GM19023 (cell line): ENCODE results near the gene PHLDB2.

Experiments
- ATAC-seq: cut with Tn5 transposase; IDR thresholded peaks from one replicate; pipeline ENCODE4 v1.9.1; 2021; ENCODE audit warnings: mild to moderate bottlenecking, moderate library complexity; ENCODE audit not compliant: unreplicated experiment

The PHLDB2 gene

DNA sequence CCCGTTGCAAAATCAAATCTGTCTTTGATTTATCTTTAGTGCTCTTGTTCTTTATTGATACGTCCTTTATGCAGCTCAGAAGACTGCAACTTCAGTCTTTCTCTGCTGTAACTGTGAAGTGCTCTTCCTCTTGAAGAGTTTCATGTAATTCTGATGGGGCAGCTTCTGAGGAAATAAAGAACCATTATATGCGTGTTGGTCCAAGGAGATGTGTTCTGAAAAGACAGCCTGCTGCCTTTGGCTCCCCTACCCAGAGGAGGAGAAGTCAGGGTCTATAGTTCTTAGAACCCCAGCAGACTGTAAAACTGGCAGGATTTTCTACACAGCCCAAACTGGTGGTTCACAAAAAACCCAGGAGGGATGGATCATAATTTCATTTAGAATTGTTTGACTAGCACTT lies 97.4 kb downstream of the PHLDB2 start:
- no peak for ATAC-seq

DNA sequence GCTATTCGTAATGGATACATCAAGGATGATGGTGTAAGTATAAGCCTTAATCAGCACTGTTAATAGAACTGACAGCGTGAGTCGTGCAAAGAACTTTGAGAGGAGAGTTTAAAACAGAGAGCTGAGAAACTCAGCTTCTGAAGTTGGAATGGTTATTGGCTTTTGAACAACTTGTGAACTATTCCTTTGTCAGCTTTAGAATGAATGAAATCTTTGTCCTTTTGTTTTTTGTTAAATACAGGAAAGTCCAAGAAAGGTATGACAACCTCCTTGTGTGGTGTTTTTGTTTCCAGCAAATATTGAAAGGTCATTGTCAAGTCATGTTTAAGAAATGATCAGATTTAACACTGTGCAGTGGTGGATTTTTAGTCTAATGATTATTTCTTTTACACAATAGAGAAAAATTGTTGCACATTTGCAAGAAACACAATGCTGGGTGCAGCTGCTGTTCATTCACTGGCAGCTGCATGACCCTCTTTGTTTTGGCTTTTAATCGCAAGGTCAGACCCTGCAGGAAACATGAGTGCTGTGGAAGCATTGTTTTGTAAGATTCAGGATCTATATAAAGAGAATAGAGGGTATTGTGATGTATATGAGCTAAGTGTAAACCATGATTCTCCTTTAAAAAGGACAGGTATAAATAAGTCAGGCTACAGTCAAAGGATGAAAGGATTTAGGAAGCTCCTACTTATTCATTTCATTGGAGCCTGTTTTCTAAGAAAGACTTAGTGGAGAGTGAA lies 98.1 kb downstream of the PHLDB2 start:
- no peak for ATAC-seq

DNA sequence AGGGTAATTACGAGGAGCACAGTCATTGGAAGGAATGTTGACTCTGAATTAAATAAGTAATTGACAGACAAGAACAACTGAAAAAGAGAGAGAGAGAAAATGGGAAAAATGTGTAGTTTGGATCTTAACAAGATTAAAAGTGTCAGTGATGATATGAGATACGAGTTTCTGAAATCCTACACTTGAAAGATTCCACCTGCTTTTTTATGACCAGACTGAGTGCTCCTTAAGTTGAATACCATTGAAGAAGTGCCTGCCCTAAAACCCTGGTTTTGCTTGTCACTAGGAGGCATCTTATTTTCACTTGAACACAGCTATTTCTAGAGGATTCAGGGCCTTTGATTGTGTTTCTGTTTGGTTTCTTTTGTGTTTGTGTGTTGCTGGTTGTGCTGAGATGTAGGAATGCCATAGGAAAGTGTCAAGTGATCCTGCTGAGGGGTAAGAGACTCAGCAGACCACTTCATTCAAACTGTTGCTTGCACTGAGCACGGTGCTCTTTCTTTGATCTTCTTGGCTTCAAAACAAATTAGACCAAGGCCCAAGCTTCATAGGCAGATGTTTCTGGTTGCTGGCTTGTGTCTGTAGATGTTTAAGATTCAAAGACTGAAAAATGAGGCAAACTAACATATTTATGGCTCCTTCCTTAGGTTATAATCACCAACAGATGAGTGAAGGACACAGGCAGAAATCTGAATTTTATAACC lies 102.5 kb downstream of the PHLDB2 start:
- no peak for ATAC-seq

DNA sequence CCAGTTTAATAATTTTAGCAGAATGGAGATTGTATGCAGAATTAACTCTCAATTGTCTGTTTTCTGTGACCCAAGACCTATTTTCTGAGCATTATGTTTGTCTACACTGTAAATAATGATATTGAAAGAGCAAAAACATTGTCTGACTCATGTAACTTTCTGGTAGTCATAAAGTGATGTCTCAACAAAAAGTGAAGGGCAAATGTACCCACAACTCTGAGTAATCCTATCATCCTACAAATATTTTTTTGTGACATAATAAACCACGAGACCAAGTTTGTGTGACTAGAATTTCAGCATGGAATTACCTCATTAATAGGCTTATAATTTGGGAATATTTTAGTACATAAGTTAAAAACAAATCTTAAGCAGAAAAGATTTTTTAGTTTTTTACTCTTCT lies 104.4 kb downstream of the PHLDB2 start:
- ATAC-seq, result no peak

DNA sequence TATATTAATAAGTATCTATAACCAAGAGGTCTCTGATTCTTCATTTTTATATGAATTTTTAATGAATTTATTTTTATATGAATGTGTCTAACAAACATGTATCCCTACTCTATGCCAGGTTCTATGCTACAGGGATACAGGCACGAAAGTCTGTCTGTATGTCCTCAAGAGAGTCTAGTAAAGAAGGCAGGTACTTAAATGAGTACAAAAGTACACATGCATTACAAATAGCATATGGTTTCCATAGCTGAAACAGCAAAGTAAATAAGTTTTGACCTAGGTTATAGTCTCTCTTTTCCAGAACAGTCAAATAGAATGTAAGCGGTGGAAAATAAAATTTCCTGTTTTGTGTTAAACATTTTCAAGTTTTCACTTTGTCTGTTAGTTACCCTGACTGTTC lies 106.4 kb downstream of the PHLDB2 start:
- no peak for ATAC-seq

DNA sequence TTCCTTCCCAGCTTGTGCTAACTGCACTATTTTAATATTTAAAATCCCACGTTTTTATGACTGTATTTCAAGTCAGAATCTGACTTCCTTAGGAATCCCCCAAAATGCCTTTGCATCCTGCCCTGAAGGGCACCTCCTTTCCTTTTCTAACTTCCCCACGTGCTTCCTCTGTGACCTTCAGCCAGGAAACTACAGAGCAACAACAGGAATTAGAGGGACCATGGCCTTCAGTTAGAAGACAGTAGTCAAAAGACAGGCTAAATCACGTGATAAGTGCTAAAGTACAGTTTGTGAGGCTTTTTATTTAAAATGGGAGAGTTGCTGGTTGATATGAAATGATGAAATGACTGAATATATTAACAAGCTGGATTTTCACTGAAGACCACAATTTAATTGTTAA lies 108.0 kb downstream of the PHLDB2 start:
- no peak for ATAC-seq

DNA sequence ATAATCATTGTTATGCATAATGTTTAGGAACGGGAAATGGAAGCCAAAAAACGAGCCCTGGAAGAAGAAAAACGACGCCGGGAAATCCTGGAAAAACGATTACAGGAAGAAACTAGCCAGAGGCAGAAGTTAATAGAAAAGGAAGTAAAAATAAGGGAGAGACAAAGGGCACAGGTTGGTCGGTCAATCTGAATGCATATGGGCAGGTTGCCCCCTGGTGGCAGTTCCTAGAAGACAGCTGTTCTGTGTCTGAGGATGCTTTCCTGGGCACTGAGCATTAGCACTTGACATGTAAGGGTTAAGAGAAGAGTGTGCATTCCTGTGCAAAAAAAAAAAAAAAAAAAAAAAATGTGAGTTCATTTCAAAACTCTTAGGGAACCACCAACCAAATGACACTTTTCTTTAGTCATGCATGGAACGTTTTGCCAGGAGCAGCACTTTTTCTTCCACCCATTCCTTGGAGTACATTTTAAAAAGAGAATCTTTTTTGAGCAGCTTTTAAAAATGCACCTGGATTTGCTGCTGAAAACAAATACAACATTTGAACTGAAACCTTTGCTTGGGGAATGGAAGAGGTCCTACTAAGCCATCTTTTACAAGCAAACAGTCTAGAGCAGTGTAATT lies 108.7 kb downstream of the PHLDB2 start:
- peak; percentile 95 for ATAC-seq

DNA sequence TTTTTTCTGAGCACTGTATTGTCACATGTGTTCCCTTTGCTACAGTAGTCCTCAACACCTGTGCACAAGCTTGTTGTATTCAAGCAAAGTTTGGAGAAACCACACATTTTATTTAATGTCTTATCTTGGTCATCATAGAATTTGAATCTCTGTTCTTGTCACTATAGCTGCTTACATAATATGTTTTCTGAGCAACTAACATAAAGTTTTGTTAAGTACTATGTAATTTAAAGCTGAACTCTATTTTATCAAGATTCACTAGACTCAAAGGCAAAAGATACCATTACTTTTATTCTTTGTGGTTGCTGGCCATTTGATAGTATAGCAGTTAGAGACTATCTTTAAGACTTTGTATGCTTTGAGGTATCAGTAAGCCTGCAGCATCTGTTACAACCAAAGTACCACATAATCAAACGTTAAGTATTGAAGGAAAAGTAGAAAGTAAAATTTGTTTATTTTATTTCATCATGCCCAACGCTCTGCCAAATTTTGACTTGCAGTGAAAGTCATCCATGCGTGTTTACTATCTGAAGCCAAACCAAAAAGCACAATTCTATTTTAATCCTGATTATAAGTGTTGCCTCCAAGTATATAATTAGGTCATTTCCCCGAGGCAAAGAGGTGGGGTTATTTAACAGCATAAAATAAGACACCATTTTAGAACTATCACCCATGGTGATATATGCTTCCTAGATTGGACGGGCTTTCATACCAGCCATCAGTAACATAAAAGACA lies 109.4 kb downstream of the PHLDB2 start:
- no peak for ATAC-seq

DNA sequence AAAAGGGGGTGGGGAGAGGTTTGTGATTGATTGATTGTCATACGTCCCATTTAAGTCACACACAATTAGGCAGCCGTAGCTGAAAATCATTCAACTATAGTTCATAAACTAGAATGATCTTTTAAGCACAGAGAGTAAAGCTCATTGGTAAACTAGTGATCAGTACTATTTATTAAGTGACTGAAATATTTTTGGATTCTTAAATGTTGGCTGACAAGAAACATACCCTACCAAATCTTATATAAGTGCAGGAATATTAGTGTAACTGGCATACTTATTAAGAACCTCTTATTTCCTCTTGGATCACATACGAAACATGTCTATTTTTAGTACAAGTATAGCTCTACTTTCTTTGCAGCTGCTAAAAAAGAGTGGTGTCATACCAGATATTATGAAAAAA lies 111.3 kb downstream of the PHLDB2 start:
- no peak for ATAC-seq

DNA sequence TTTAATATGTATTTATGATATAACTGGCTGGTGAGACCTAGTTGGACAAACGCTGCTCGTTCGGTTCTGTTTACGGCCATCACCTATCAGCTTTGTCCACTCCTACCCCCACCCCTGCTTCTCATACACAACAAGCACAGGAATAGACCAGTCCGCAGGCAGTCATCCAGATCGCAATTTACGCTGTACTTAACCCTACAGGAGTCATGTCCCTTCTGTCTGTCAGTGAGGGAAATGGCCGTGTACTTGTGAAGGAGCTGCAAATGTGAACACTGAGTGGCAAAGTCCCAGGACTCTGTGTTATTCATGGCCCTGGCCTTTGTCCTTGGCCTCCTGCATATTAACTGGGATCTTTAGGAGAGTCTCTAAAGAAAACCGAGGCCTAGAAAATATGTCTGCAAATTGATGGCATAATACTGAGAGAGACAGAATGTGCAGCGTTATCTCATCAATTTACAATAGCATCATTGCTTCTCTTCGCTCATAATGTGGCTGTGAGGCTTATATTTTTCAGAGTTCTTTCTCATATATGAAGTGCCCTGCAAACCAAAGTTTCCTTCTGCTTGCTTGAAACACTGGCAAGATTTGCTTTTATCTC lies 112.6 kb downstream of the PHLDB2 start:
- no peak for ATAC-seq

DNA sequence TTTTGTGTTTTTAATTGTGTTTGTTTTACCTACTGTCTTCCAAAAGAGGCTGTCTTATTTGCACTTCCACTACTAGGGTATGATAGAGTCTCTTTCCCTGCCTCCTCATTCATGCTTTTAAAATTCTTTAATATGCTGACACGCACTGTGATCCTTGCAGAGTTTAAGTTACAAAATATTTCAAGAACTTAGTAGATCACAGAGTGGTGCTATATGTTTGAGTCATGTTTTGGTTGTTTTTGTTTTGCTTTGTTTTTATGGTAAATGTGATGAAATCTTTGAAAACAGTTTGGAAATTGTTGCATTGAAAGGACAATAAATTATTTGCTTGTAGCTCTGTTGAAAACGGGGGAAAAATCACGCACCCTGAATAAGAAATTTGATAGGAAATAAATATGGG lies 113.8 kb downstream of the PHLDB2 start:
- no peak for ATAC-seq

DNA sequence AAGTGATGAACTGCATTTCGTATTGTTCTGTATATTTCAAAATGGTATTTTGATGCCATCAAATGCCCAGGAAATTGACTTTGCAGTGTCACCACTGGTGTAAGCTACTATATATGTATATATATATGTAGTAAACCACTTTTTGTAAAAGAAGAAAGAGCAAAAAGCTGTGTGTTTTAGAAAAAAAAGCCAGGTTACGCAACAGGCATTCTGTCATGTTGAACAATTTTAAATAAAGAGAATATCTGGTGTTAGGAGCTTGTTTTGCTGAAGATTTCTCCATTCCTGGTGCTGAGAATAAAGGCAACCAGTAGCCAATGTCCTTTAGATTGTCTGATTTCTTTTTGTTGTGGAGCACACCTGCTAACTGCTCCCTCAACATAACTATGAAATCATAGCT lies 116.1 kb downstream of the PHLDB2 start:
- no peak for ATAC-seq

DNA sequence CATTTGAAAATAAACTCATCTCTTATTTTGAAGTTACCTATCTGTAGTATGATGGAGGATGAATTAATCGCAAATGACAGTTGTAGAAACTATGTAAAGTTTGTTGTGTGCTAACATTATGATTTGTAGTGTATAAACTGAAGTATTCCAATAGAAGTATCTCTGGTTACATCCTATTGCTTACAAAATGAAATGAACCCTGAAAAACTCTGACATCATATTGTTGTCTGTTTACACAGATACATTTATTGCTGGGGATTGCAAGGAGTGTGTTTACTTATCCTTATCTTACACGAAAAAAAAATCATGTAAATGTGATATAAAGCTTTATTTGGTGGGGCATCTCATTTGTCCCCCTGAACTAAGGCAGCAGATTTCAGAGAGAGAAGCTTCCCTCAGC lies 117.2 kb downstream of the PHLDB2 start:
- ATAC-seq, result no peak

DNA sequence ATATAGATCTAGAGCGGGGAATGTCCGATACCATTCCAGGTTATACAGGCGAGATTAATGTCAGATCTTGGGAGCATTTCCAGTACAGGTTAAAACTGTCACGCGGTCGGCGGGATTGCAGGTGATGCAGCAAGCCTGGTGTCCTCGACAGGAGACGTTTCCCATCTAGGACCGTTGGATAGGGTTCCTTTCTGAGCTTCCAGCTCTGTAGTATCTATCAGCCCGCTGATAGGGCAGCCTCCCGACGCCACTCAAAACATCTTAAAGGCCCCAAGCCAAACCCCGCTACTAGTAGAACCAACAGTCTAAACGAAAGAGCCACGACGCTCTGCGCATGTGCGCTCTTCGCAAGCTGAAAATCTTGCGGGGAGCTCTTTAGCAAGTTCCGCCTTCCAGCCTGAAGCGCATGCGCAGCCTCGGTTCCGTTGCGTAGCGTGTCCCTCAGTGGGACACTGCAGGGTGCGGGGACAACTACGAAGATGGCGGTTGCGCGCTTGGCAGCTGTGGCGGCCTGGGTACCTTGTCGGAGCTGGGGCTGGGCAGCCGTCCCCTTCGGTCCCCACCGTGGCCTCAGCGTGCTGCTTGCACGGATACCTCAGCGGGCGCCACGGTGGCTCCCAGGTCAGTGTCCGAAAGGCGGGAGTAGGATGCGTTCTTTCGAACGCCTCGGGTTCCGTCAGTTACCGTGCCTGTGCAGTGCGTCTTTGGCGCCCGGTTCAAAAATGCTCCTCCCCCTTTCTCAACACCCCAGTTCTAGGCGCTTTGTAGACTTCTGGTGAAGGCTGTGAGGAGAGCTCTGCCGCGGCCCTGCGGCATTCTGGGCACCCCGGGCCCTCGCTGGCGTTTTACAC lies 119.7 kb downstream of the PHLDB2 start, which contains the start of gene ABHD10:
TSS of gene ABHD10 (plus strand) at position 444 of the 851 bp plus-strand sequence. CDS start at position 480, 36 bp downstream.
- peak; percentile 96 for ATAC-seq

DNA sequence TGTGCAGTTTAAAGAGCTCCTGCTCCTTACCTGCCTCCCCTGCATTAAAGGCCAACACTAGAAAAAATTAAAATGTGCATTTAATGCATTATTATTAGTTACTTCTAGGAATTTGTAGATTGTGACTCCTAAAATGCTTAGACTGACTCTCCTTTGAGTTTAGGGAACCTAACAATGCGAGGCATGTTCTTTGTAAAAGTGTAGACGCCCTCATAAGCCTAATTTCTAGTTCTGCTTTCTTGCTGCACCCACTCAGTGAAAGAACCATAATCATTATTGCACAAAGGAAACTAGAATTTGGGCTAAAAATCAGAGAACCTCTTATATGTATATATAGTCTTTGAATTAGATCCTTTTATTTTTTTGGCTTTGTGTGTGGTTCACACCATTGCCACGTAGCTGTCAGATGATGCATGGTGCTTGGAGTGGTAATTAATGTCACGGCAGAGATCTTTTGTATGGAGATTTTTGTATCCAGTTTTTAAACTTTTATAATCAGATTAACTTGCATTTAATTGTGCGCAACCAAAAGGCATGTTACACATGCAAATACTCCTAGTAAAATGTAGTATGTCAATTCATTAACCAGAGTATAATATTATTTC lies 120.5 kb downstream of the PHLDB2 start:
- ATAC-seq, result peak; percentile 31

DNA sequence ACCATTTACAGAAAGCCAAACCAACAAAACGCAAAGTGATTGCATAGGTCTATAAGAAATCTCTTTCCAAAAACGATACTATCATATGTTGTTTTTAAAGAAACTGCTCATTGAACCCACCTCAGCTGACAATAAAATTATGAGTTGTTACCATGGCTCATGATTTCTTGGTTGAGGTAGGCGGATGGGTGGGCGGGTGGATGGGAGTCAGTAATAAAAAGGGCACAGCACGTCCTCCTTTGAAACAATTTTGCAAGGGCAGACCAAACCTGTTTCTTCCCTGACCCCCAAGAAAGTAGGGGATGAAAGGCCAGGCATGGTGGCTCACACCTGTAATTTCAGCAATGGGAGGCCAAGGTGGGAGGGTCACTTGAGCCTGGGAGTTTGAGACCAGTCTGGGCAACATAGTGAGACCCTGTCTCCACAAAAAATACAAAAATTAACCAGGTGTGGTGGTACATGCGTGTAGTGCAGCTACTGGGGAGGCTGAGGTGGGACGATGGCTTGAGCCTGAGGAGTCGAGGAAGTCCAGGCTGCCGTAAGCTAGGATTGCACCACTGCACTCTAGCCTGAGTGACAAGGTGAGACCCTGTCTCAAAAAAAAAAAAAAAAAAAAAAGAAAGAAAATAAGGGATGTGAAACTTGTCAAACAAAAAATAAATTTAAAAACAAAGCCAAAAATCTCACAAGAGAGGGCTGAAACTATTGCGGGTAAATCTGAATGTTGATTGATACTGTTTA lies 121.8 kb downstream of the PHLDB2 start:
- no peak for ATAC-seq

DNA sequence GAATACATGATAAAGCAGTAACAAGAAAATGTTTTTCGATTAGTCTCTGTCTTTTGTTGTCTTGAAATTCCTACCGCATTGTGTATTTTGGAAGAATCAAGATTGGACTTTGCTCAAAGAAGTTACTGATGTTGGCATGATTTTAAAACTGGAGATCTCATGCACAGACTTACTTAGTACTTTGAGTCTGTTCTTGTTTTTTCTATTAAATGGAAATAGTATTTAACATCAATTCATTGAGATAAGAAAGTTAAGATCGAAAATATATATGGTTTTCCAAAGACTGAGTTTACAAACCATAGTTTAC lies 122.3 kb downstream of the PHLDB2 start:
- no peak for ATAC-seq

DNA sequence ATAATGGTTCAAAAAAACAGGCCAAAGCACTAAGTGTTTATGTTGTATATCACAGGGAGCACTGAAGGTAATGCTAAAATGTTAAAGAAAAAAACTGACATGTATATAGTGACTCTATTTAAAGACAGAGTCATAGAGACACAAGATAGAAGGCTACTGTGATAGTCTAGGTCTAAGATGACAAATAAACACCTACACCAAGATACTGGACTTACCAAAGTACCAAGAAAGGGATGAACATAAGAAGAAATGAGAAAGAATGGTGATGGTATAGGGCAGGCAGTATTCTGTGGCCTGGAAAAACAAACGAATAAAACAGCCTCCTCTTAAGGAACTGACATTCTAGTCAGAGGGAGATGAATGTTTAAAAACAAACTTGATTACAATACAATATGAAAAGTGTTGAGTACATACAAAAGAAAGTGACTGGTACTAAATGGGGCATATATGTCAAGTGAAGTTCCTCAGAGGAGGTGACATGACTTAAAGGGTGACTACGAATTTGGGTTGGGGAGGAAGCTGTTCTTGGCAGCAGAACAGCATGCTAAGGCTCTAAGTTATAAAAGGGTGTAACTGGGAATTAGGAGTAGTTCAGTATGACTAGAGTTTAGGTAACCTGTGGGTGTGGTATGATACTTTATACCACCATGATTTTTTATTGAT lies 125.7 kb downstream of the PHLDB2 start:
- ATAC-seq, result no peak

DNA sequence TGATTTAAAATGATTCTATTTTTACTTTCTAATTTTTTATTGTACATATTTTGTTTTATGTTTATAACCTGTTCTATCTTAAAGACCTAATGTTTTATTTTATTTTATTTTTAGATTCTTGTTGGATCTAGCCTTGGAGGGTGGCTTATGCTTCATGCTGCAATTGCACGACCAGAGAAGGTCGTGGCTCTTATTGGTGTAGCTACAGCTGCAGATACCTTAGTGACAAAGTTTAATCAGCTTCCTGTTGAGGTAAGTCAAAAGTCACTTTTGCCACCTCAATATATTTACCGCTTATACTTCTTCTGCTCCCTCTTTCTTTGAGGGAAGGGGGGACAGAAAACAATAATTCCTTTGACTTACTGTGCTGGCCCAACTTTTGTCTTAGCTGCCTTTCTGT lies 127.7 kb downstream of the PHLDB2 start:
- ATAC-seq, result no peak
